A549 (cell line): Measurements from ENCODE around the gene ARFGEF3. TPM values are rescaled to one million over a fixed set of nuclear protein-coding genes. Genes with fewer than 3 reads are reported as not detected.

ENCODE experiments used
- ATAC-seq, 2 experiments: fragments of 200-7000 bp in 1 of 2; fragments of >200 bp in 1 of 2; cut with Nextera tagmentation in 1 of 2; cut with Tn5 transposase in 1 of 2; 3 replicates each; pipeline versions ENCODE4 v1.8.0 to v1.9.1; 2018 to 2020; ENCODE audit warnings: mild to moderate bottlenecking in 1 of 2, moderate library complexity in 1 of 2
- CTCF ChIA-PET: fragments of 300-600 bp; sonication (Branson Sonifier 250); formaldehyde crosslinking; extraction: SDS; loops from one replicate; lab custom pipeline; 2021; ENCODE audit warnings: antibody characterized with exemption, inconsistent platforms; lab: Yijun Ruan, JAX
- POLR2A ChIA-PET: fragments of 350-600 bp; formaldehyde crosslinking; extraction: SDS; loops from one replicate; lab custom pipeline; 2021; ENCODE audit warnings: antibody characterized with exemption, inconsistent platforms; lab: Yijun Ruan, JAX
- DNase-seq, 2 experiments: peaks; one replicate each; pipeline versions ENCODE4 v3.0.0 to v3.0.0-alpha.2; 2011 to 2016; ENCODE audit warnings: low read depth in 1 of 2, low spot score in 1 of 2
- FAIRE-seq: peaks from 2 replicates; lab custom pipeline; 2011; peaks lifted over from hg19 to GRCh38; lab: Jason Lieb, UNC
- H3K27ac ChIP-seq, 2 experiments: fragments of >200 bp; sonication (Bioruptor Twin); formaldehyde crosslinking; 3 replicates each; pipeline ENCODE4 v1.5.1; 2016 to 2017
- H3K4me1 ChIP-seq: fragments of >200 bp; sonication (Bioruptor Twin); formaldehyde crosslinking; 3 replicates; pipeline ENCODE4 v1.6.1; 2016
- H3K4me2 ChIP-seq: fragments of >200 bp; sonication (Bioruptor Twin); formaldehyde crosslinking; 3 replicates; pipeline ENCODE4 v1.6.1; 2016
- H3K4me3 ChIP-seq: fragments of >200 bp; sonication (Bioruptor Twin); formaldehyde crosslinking; 3 replicates; pipeline ENCODE4 v1.5.1; 2016
- H3K9me3 ChIP-seq: fragments of >200 bp; sonication (Bioruptor Twin); formaldehyde crosslinking; 3 replicates; pipeline ENCODE4 v1.6.1; 2016
- ATOH8 ChIP-seq: fragments of 250-450 bp; sonication (Bioruptor Pico); IDR thresholded peaks from 2 replicates; pipeline ENCODE4 v1.5.0; 2020; ENCODE audit warnings: low read depth, mild to moderate bottlenecking, moderate library complexity
- BCL3 ChIP-seq: fragments of >200 bp; sonication (Bioruptor Twin); formaldehyde crosslinking; IDR thresholded peaks from 3 replicates; pipeline ENCODE4 v1.6.1; 2016
- CEBPB ChIP-seq, 2 experiments: fragments of >200 bp in 1 of 2; sonication (Bioruptor Twin) in 1 of 2; formaldehyde crosslinking in 1 of 2; IDR thresholded peaks; 2 replicates each; pipeline ENCODE4 v1.6.1; 2012 to 2016
- CHD2 ChIP-seq: fragments of 150-350 bp; IDR thresholded peaks from 2 replicates; pipeline ENCODE4 v1.6.1; 2014; ENCODE audit warnings: low read length; ENCODE audit not compliant: partially characterized antibody
- CHD4 ChIP-seq: fragments of 200-600 bp; sonication (generic); IDR thresholded peaks from 2 replicates; pipeline ENCODE4 v1.6.1; 2016; ENCODE audit warnings: antibody characterized with exemption, mild to moderate bottlenecking, borderline replicate concordance
- EHMT2 ChIP-seq: fragments of 200-600 bp; sonication (generic); IDR thresholded peaks from 2 replicates; pipeline ENCODE4 v1.6.1; 2016; ENCODE audit warnings: antibody characterized with exemption, low read depth, mild to moderate bottlenecking, moderate library complexity
- EP300 ChIP-seq, 2 experiments: fragments of >200 bp; sonication (Bioruptor Twin); formaldehyde crosslinking; IDR thresholded peaks; 2 replicates in 1 of 2; 3 replicates in 1 of 2; pipeline ENCODE4 v1.6.1; 2016 to 2017
- FOSB ChIP-seq: fragments of 250-450 bp; sonication (Bioruptor Pico); IDR thresholded peaks from 2 replicates; pipeline ENCODE4 v1.5.0; 2020; ENCODE audit warnings: mild to moderate bottlenecking, moderate library complexity
- FOSL2 ChIP-seq, 2 experiments: fragments of 450-650 bp in 1 of 2; fragments of >200 bp in 1 of 2; sonication (Bioruptor Twin) in 1 of 2; formaldehyde crosslinking; IDR thresholded peaks; 2 replicates each; pipeline versions ENCODE4 v1.5.0 to v1.6.1; 2016 to 2020; ENCODE audit warnings: mild to moderate bottlenecking in 1 of 2, moderate library complexity in 1 of 2
- FOXS1 ChIP-seq: fragments of 250-450 bp; sonication (Bioruptor Pico); IDR thresholded peaks from 2 replicates; pipeline ENCODE4 v1.5.0; 2020; ENCODE audit warnings: mild to moderate bottlenecking, moderate library complexity
- HES2 ChIP-seq: fragments of >200 bp; sonication (Bioruptor Twin); formaldehyde crosslinking; IDR thresholded peaks from 2 replicates; pipeline ENCODE4 v1.6.1; 2016
- HOXB5 ChIP-seq: fragments of 250-450 bp; sonication (Bioruptor Pico); IDR thresholded peaks from 2 replicates; pipeline ENCODE4 v1.5.0; 2020; ENCODE audit warnings: mild to moderate bottlenecking, moderate library complexity
- KDM1A ChIP-seq: fragments of 200-600 bp; sonication (generic); IDR thresholded peaks from 2 replicates; pipeline ENCODE4 v1.6.1; 2016; ENCODE audit warnings: low read depth, mild to moderate bottlenecking
- KDM5A ChIP-seq: fragments of 200-600 bp; sonication (generic); IDR thresholded peaks from 2 replicates; pipeline ENCODE4 v1.6.1; 2016; ENCODE audit warnings: antibody characterized with exemption, mild to moderate bottlenecking
- MAFK ChIP-seq: fragments of 450-650 bp; IDR thresholded peaks from 2 replicates; pipeline ENCODE4 v1.6.1; 2014; ENCODE audit not compliant: partially characterized antibody
- MAX ChIP-seq: IDR thresholded peaks from 2 replicates; pipeline ENCODE4 v1.6.1; 2012
- NFE2L2 ChIP-seq: fragments of 150-350 bp; conservative IDR thresholded peaks from 2 replicates; pipeline ENCODE4 v1.6.1; 2014; ENCODE audit warnings: low read length
- NR3C1 ChIP-seq: fragments of >200 bp; sonication (Bioruptor Twin); formaldehyde crosslinking; IDR thresholded peaks from 3 replicates; pipeline ENCODE4 v1.6.1; 2017
- POLR2AphosphoS2 ChIP-seq: conservative IDR thresholded peaks from 2 replicates; pipeline ENCODE4 v1.6.1; 2012; ENCODE audit warnings: low read length, improper control_type of control experiment, inconsistent platforms
- RCOR1 ChIP-seq: fragments of 150-350 bp; IDR thresholded peaks from 2 replicates; pipeline ENCODE4 v1.6.1; 2014; ENCODE audit warnings: antibody characterized with exemption, low read length, low read depth
- REST ChIP-seq: fragments of 200-600 bp; sonication (generic); IDR thresholded peaks from 2 replicates; pipeline ENCODE4 v1.6.1; 2016; ENCODE audit warnings: antibody characterized with exemption, mild to moderate bottlenecking, moderate library complexity
- RFX5 ChIP-seq: fragments of 450-650 bp; IDR thresholded peaks from 2 replicates; pipeline ENCODE4 v1.7.1; 2014; ENCODE audit warnings: antibody characterized with exemption, mild to moderate bottlenecking, moderate library complexity
- SMC3 ChIP-seq: fragments of >200 bp; sonication (Bioruptor Twin); formaldehyde crosslinking; IDR thresholded peaks from 3 replicates; pipeline ENCODE4 v1.6.1; 2018; ENCODE audit warnings: inconsistent platforms
- SREBF2 ChIP-seq: fragments of 450-650 bp; IDR thresholded peaks from 2 replicates; pipeline ENCODE4 v1.6.1; 2014; ENCODE audit warnings: mild to moderate bottlenecking, moderate library complexity
- TP53 ChIP-seq: fragments of 250-450 bp; sonication (Bioruptor Pico); IDR thresholded peaks from 2 replicates; pipeline ENCODE4 v1.5.0; 2021; ENCODE audit warnings: mild to moderate bottlenecking, moderate library complexity
- ZC3H11A ChIP-seq: fragments of 450-650 bp; IDR thresholded peaks from 2 replicates; pipeline ENCODE4 v1.6.1; 2014; ENCODE audit warnings: antibody characterized with exemption, mild to moderate bottlenecking
- WGBS: methylation state at CpG from one replicate; pipeline ENCODE4 v1.1.6; 2017; ENCODE audit errors: missing lambda C conversion rate; 5-methylcytosine and 5-hydroxymethylcytosine counted together
- polyA plus RNA-seq, 4 experiments: library from polyadenylated mRNA; depleted of rRNA in 3 of 4; stranded (reverse); fragments of >200 nt; fragmentation: RNase III in 1 of 4; extraction: RNeasy Plus Mini Kit Qiagen cat#74134 plus additional on column Dnase treatment in 1 of 4; gene quantifications; 2 replicates in 3 of 4; 3 replicates in 1 of 4; pipeline ENCODE4 v1.2.3, GENCODE V29; 2011 to 2017

Gene ARFGEF3
- polyA plus RNA-seq, 2 of the 4 experiments (the other 2 are of a cell fraction): 0.15 to 0.83 TPM

- TF ChIP-seq EHMT2 (no peak), REST (no peak), RFX5 (no peak), TP53 (CRISPR knock-in tag) (no peak)
- TF ChIP-seq, all 56 proteins: peak for 0
Observed at GRCh38 chr6:138307352-138307751, 145.6 kb downstream of the ARFGEF3 start (continued).

- no peak for DNase-seq
- no peak overlapping the region for H3K27ac ChIP-seq
- FAIRE-seq: no peak
- no peak overlapping the region for H3K4me3 ChIP-seq
- 69% methylated on average over 10 of the region's 11 CpGs for WGBS
- POLR2A ChIA-PET: no interaction called here
- no peaks in the 10 kb centered on the region for H3K4me1 ChIP-seq
- no peaks in the 10 kb centered on the region for H3K9me3 ChIP-seq
- no peak for TF ChIP-seq CHD2
- no peak for TF ChIP-seq NFE2L2
- no peak for TF ChIP-seq SREBF2
- no peak for TF ChIP-seq KDM5A
- no peak for TF ChIP-seq FOSB
- no peak for TF ChIP-seq ATOH8
- no peak for TF ChIP-seq HOXB5
- no peak for TF ChIP-seq EHMT2
- no peak for TF ChIP-seq FOSL2 (IDR thresholded peaks at IDR 0.05)
- no peak for TF ChIP-seq FOSL2 (CRISPR knock-in tag; IDR thresholded peaks at IDR 0.05)
- TF ChIP-seq MAFK: no peak
- TF ChIP-seq SMC3: no peak
- TF ChIP-seq KDM1A: no peak
- TF ChIP-seq ZC3H11A: no peak
- TF ChIP-seq RCOR1: no peak
- CTCF ChIA-PET: interaction anchor here (0.6 kb wide), 1 partner anchor 32 kb away, joined by 4 read pairs; no protein-coding TSS in a partner anchor
- ATAC-seq: no peak
- H3K4me2 ChIP-seq: no peak overlapping the region
Observed at GRCh38 chr6:138307816-138308730, 146.3 kb downstream of the ARFGEF3 start.

- H3K4me3 ChIP-seq: no peak overlapping the region
- no peak overlapping the region for H3K27ac ChIP-seq
- no peak overlapping the region for H3K4me2 ChIP-seq
- 91% methylated on average over 1 of the region's 1 CpG for WGBS
- DNase-seq (no peak), FAIRE-seq (no peak), ATAC-seq (no peak)
- no peaks in the 10 kb centered on the region for H3K9me3 ChIP-seq
- H3K4me1 ChIP-seq: no peaks in the 10 kb centered on the region
- ChIA-PET POLR2A (no interaction called here), CTCF (interaction anchor here (0.6 kb wide), 1 partner anchor 33 kb away, joined by 4 read pairs; no protein-coding TSS in a partner anchor)
- TF ChIP-seq BCL3 (no peak), CEBPB (IDR thresholded peaks at IDR 0.05) (no peak), FOXS1 (CRISPR knock-in tag) (no peak), MAX (no peak), NR3C1 (no peak), HOXB5 (no peak), REST (no peak), POLR2AphosphoS2 (no peak), CHD4 (no peak), RFX5 (no peak), HES2 (no peak), EHMT2 (no peak), TP53 (CRISPR knock-in tag) (no peak), EP300 (IDR thresholded peaks at IDR 0.05) (no peak)
Observed at GRCh38 chr6:138308731-138309110, 147.0 kb downstream of the ARFGEF3 start.
